Stimulated activated CD8-positive, alpha-beta memory T cell treated with anti-CD3 and anti-CD28 coated beads, Interleukin-2, amount 100 ng/mL, for 48 hours (primary cell): Measurements from ENCODE around the gene MAGOH.
"Not testable (repeated sequence)": the region's sequence is repeated elsewhere in the genome, so short reads cannot be mapped to it uniquely, and the experiment has no call there.

Experiments used
- DNase-seq, 2 donors: peaks; one replicate each; pipeline ENCODE4 v3.0.0-alpha.2; 2020; ENCODE audit warnings: low read depth in 2 of 2

MAGOH gene

GRCh38 chr1:53238197-53239155 lies at the start of gene MAGOH:
MAGOH (minus strand) TSS chr1:53238518; CDS start chr1:53238448, 70 bp downstream.
- peak; percentile 84 to 94 for DNase-seq

- DNase-seq: no peak
Measured at GRCh38 chr1:53286955-53287354, 48.6 kb upstream of the MAGOH start.

GRCh38 chr1:53285969-53286760 lies 47.8 kb upstream of the MAGOH start:
- no peak for DNase-seq

GRCh38 chr1:53285546-53285945 lies 47.2 kb upstream of the MAGOH start:
- DNase-seq: no peak

- DNase-seq: no peak
Measured at GRCh38 chr1:53284224-53285020, 46.1 kb upstream of the MAGOH start.

GRCh38 chr1:53283156-53283555 lies 44.8 kb upstream of the MAGOH start:
- DNase-seq: not testable (repeated sequence)

- DNase-seq: no peak
Measured at GRCh38 chr1:53281133-53281532, 42.8 kb upstream of the MAGOH start.

- DNase-seq: no peak
Measured at GRCh38 chr1:53280496-53280895, 42.2 kb upstream of the MAGOH start.

GRCh38 chr1:53279296-53280200 lies 41.2 kb upstream of the MAGOH start:
- no peak for DNase-seq

GRCh38 chr1:53278298-53278725 lies 40.0 kb upstream of the MAGOH start:
- peak; percentile 48 to 51 for DNase-seq

GRCh38 chr1:53277326-53277725 lies 39.0 kb upstream of the MAGOH start:
- DNase-seq: no peak

GRCh38 chr1:53276902-53277281 lies 38.6 kb upstream of the MAGOH start:
- no peak for DNase-seq

- no peak for DNase-seq
Measured at GRCh38 chr1:53276153-53276901, 38.0 kb upstream of the MAGOH start.

- no peak for DNase-seq
Measured at GRCh38 chr1:53275566-53275965, 37.2 kb upstream of the MAGOH start.

GRCh38 chr1:53274541-53275185 lies 36.3 kb upstream of the MAGOH start:
- DNase-seq: no peak

GRCh38 chr1:53274026-53274425 lies 35.7 kb upstream of the MAGOH start:
- DNase-seq: no peak

GRCh38 chr1:53273526-53273925 lies 35.2 kb upstream of the MAGOH start:
- no peak for DNase-seq

- DNase-seq: no peak
Measured at GRCh38 chr1:53272349-53272748, 34.0 kb upstream of the MAGOH start.

GRCh38 chr1:53271446-53272090 lies 33.2 kb upstream of the MAGOH start:
- no peak for DNase-seq
